HG02870 (cell line): Measurements from ENCODE around the gene VPS37B.

Source experiments
- ATAC-seq: cut with Tn5 transposase; IDR thresholded peaks from one replicate; pipeline ENCODE4 v1.9.1; 2021; ENCODE audit warnings: mild to moderate bottlenecking, moderate library complexity; ENCODE audit not compliant: unreplicated experiment

VPS37B gene

DNA sequence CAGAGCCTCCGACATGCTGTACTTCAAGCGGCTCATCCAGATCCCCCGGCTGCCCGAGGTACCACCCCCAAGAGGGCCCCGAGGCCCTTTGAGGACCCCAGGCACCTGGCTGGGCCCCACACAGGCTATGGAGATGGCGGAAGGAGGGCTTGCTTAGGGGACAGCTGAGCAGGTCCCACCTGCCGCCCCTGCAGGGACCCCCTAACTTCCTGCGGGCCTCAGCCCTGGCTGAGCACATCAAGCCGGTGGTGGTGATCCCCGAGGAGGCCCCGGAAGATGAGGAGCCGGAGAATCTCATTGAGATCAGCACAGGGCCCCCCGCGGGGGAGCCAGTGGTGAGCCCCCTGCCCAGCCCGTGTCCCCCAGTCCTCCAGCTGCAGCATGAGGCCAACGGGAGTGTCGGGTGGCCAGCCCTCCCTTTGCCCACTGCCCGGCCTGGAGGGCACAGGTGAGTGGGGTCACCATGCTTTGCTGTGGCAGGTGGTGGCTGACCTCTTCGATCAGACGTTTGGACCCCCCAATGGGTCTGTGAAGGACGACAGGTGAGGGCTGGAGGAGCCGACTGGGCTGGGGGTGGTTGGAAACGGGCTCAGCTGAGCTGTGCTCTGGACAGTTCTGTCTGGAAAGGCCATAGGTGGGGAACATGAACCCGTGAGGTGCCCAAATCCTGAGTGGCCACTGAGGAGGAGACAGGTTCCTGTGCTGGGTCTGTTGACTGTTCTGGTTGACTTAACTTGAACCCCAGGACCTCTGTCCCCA is 40.7 kb downstream of the VPS37B start:
- ATAC-seq: no peak

DNA sequence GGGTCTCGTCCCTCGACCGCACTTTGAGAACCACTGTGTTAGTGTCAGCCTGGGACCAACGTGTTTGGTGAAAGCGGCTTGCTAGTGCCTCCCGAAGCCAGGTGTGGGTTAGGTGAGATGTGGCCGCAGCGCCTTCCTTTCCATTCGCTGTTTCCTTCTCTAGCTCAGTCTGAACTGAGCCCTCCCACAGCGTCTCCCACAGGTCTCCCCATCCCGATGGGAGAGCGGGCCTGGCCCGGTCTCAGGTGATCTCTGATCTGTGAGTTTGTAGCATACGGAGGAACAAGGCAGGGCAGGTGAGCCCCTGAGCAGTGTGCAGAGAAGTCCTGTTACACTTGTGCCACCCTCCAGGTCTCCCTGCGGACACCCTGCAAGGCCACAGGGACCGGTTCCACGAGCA is 41.4 kb downstream of the VPS37B start:
- ATAC-seq: no peak

DNA sequence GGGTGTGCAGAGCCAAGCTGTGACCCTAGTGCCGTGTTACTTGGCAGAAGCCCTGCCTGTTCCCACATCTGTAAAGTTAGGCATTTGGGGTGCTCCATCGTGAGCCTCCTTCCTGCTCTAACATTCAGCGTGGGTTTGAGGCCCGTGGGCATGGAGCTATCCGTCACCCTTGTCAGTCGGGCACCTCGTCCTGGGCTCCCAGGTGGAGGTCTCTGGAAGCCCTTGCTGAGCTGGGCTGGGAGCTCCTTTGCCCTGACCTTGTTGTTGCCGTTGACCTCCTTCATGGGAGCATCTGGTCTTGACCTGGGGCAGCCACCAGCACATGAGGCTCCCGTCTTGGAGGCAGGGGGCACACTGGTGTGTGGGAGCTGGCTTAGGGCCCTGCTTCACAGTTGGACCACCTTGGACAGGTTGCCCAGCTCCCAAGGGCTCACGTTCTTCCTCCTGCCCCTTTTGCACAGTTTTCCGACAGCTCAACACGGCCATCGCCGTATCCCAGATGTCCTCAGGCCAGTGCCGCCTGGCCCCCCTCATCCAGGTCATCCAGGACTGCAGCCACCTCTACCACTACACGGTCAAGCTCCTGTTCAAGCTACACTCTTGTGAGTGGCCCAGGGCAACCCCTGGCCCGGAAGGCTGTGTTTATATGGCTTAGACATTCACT is 42.2 kb downstream of the VPS37B start:
- ATAC-seq: no peak

DNA sequence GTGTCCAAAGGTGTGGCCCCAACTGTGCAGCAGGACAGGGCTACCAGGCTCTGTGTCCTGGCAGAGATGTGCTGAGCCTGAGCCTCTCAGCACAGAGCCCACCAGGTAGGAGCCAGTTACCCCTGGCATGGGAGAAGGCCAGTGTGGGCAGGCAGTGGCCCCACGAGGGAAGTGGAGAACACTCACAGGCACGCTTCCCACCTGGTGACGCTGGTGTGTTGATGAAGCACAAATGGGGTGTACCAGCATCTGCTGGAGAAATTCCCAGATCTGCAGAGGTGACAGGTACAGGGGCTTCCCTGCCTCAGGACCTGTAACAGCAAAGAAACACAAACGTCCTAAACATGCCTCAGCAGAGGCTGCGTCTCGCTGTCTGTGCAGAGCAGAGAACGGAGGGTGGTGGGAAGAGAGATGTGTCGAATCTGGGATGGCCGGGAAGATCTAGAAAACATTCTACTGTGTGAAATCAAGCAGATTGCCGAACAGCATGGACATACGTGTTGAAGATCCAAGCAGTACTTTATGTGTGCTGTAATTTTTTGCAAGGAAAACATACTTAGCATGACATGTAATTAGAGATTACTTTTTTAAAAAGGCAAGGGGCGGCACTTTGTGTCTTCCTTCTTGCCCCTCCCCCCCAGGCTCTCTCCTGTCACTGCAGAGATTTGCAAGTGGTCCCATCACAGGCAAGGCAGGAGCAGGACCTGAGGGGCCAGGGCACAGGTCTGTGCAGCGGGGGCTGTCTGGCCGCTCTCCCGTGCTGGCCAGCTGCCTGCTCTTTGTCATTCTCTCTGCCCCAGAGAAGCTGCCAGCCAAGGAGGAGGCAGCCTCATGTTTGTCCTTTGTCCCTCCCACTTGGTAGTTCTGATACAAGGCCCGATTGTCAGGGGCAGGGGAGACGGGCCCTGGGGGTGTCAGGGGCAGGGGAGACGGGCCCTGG is 43.3 kb downstream of the VPS37B start:
- ATAC-seq: no peak

DNA sequence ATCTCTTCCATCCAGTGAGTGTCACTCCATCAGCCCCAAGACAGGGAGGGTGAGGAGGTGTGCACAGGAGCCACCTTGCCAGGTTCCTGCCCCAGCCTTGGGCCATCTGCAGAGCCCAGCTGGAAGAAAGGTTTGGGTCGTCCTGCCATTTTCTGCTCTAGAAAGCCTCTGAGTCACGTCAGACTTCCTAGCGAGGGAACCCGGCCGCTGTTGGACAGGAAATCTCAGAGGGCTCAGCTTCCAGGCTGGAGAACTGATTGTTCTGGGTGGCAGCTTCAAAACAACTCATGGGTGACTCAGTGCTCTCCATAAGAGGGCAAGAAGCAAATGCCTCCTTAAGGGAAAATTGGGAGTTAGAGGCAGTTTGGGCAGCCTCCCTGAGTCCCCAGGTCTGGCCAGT is 44.1 kb downstream of the VPS37B start:
- no peak for ATAC-seq

DNA sequence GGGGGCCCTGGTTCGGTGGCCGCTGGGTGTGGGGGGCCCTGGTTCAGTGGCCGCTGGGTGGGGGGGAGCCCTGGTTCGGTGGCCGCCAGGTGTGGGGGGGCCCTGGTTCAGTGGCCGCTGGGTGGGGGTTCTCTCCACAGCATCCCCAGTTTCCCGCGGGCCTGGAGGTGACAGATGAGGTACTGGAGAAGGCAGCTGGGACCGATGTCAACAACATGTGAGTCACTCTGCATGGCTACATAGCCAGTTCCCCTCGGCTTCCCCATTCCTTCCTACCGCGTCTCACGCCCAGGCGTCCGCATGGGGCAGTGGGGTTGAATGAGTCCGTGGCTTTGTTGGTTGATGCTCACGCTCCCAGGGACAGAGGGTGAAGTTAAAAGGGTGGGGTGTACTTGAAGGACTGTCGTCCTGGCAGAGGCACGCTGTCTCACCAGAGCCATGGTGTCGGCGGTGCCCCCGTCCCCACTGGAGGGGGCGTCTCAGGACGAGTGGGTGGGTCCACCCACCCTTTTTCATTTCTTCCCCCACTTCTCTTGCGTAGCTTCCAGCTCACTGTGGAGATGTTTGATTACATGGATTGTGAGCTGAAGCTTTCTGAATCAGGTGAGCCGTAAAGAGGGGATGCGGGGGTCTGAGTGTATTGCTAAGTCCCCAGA is 45.1 kb downstream of the VPS37B start:
- ATAC-seq: no peak

DNA sequence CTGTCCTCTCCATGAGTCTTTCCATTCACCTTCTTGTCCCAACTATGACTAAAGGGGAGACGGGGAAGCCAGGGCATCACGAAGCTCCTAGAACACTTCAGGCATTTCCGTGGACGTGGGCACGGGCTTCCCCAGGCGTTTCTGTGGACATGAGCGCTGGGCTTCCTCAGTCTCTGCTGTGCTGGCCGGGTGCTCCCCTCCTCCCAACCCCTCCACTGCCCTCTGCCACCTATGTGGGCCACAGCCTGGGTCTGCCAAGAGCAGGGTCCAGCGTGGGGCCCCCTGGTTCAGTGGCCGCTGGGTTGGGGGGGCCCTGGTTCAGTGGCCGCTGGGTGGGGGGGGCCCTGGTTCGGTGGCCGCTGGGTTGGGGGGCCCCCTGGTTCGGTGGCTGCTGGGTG is 45.9 kb downstream of the VPS37B start:
- ATAC-seq: no peak

DNA sequence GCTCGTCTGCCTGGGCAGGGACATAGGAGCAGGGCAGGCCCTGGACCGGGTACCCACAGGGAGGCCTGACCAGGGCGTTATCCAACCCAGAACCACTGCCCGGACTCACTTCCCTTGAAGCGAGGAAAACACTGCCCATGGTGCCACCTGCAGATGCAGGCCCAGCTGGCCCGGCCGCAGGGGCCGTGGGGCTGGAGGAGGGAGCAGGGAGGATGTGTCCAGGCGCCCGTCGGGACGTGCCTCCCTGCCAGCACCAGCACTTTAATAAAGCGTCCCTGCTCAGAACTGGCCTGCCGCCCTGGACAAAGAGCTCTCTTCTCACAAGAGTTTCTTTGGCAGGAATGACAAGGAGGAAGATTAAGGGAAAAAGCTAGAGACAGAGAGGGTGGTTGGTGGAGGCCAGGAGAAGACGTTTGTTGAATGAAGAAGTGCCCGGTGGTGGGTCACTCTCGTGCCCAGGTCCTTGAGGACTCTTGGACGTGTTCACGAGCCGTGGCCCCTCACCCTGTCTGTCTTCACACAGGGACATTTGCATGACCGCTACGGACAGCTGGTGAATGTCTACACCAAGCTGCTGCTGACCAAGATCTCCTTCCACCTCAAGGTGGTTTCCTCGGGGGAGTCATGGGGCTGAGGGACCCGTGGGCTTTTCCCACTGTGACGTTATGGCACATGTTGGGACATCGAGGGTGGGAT is 46.4 kb downstream of the VPS37B start:
- no peak for ATAC-seq

DNA sequence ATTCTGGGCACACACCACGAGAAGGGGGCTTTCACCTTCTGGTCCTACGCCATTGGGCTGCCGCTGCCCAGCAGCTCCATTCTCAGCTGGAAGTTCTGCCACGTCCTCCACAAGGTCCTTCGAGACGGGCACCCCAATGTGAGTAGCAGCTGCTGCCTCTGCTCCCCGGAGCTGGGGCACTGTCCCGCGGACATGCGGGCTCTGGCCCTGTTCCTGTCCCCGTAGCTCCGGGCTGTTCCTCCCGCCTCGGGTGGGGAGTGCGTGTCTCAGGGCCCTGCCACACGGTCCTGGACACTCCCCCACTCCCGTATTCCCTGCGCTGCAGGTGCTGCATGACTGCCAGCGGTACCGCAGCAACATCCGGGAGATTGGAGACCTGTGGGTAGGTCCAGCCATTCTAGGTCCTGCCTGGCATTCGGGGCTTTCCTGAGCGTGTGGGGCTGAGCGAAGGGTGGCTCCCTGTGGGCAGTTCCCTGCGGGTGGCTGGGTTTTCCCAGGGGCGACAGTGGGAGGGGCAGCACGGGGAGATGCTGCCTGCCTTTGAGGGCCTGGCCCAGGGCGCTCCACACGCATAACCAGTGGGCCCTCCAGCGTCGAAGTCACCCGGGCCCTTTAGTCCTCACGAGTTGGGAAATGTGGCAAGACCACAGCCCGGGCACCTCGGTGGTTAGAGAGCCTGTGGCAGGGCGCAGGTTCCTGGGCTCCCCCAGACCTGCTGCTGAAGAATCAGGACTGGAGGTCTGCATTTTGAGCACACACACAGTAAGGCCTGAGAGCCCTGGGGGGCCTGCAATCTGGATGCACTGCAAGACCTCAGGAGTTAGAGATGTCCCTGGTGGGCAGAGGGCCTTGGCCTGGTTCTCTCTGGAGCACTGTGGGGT is 47.2 kb downstream of the VPS37B start:
- ATAC-seq: no peak

DNA sequence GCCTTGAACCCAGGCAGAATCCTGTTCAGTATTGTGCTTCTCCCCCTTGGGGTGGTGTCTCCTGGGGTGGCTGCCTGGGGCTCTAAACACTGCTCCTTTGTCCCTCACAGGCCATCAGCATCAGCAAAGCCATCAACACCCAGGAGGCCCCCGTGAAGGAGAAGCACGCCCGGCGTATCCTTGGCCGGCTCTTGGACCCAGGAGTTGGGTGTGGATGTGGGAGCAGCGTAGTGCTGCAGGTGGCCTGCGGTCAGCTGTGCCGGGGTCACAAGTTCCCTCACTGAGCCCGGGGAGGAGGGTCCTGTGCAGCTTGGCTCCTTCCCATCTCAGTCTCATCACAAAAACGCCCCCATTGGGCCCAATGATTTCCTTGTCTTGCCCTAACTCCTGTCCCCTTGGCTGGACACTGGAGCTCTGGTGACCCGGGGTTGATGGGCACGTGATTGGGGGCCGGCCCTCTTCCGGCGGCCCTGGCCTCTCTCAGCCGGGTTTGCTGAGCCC is 48.0 kb downstream of the VPS37B start:
- no peak for ATAC-seq

DNA sequence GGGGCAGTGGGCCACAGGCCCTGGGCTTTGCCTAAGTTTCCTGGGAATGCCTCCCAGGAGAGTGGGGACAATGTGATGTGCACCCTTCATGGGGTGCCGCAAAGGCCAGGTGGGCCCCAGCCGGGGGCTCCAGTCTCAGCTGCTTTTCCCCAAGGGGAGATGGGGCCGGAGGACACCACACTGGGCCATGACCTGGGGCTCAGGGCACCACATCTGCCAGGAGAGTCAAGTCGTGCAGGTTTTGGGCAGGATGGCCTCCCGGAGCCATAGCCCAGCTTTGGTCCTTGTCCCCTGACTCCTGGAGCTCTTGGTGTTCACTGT is 48.4 kb downstream of the VPS37B start:
- ATAC-seq: no peak

DNA sequence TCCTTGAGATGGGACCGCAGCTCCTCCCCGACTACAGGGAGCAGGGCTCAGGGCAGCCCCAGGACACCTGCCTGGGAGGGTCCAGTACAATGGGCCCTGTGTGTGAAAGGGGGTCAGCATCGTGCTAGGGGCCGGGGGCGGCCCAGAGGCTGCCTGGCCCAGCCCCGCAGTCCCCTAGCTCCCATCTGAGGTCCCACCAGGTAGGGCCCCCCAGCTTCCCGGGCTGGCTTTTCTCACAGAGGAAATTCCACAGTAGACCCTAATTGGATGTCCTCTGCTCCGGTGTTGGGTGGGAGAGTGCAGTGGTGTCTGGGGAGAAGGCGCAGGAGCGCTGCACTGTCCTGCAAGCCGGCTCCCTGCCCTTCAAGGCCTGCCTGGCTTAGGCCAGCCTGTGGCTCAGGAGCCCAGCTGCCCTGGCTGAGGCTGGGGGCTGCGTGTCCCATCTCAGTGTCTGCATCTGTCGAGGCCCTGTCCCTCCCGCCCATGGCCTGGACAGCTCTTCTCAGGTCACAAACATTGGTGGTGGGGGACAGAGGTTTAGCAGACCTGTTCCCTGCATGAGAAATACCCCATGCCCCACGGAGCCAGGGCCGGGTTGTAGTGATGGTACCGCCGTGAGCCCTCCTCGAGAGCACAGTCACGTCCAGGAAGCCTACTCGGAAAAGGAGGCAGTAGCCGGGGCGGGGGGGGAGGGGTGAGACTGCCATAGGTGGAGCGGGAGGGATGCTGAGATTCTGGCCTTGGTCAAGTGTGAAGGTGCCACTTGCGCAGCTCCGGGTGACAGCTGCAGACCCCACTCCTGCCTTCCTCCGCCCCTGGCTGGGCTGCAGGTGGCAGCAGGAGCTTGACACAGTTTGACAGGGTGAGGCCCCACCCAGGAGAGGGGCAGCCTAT is 49.1 kb downstream of the VPS37B start:
- ATAC-seq: no peak

DNA sequence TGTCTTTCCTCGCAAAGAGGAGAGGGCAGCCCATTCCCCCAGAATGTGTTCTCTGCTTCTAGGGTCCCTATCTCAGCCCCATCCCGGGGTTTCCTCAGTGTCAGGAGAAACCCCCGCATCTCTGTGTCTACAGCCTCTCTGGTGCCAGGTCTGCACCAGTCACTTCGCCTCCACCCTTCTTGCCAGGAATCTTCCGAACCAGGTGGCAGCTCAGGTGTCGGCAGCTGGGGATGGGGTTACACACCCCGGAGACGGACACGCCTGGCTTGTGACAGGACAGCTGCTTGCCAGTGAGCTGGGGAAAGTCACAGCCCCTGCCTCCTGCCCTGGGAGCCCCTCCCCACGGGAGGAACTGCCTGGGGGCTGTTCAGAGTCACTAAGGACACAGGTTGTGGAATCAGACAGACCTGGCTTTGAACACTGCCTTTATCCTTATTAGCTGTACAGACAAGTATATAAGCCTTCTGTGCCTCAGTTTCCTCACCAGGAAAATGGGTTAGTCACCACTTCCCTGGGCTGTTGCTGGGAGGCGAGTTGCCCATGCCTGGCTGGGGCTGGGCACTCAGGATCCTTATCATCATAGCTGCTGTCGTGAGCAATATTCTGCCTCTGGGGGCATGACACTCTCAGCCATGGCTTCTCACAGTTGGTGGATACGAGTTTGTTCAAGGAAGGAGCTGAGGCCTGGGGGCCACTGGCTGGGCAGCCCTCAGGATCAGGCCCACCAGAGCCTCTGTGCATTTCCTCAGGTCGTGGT is 49.9 kb downstream of the VPS37B start:
- ATAC-seq: no peak

DNA sequence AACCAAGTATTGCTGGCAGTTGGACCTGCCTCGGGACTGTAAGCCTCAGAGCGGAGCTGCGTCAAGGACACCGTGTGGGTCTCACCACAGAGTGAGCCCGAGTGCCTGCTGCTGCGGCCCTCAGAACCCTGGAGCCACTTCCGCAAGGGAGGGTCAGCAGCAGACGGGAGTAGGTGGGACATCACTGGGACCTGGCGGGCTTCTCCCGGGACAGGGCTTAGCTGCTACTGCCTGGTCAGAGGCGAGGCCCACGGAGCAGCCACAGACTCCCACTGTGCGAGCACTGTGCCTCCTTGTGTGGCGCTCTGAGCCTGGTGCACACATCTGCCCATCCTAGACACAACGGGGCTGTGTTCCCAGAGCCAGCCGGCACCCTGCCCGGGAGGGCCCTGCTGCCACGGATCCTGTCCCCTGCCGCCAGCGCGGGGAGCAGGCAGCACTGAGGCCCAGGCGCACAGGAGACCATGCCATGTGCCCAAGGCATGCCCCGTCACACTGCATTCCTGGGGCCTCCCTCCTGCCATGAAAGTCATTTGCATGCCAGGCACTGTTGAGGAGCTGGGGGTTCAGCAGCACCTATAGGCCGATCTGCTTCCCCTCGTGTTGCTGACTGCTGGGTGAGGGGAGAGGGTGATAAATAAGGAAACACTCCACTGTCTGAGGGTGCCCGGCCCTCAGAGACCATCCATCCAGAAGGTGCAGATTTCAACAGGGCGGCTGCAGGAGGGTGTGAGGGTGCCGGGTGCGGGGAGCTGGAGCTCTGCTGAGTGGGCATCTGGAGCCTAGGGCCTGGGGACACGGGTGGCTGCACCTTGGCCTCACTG is 50.7 kb downstream of the VPS37B start:
- ATAC-seq: no peak

DNA sequence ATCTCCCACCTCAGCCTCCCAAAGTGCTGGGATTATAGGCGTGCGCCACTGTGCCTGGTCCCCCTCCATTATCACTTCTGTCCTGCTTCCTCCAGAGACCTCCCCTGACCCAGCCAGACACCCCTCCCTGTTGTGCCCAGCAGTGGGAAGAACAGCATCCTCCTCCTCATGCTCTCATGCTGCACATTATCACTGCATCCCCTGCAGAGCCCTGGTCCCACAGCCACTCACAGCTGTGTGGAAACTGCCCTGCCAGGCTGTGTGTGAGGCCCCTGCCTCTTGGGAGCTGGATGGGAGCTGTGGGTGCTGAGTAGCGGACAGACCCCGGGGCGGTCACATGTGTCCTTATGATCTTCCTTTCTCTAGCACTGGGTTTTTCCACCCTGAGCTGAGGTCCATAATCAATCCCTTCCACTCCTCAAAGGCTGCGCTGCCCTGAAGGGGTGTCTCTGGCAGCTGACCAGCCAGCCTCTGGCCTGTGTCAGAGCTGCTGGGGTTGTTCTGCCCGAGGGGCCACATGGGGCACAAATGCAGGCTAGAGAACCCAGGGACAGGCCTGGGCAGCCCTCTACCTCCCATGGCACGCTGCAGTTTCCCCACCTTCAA is 51.5 kb downstream of the VPS37B start:
- ATAC-seq: no peak

DNA sequence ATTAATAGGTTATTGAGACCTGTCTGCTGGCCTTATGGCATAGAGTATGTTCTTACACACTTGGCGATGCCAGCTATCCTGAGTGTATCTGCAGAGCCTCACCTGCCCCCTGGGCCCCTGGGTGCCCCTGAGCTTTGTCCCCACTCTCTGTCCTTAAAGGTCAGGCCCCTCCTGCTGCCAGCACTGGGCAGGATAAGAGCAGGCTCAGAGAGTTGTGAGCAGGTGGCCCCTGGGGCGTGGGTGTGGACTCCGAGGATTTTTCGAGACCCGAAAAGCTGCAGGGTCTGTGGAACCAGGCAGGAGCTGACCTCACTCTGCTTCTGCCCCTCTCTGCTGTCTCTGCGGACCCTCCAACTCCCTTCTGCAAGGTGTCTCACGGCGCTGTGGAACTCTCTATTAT is 52.5 kb downstream of the VPS37B start:
- ATAC-seq: no peak
